Inferior parietal cortex (tissue), 1 donor: Measurements from ENCODE around the gene RNF152.

ENCODE experiments used
- DNase-seq: peaks from one replicate; pipeline ENCODE4 v3.0.0-alpha.2; 2016; ENCODE audit errors: extremely low spot score

Gene RNF152

DNA sequence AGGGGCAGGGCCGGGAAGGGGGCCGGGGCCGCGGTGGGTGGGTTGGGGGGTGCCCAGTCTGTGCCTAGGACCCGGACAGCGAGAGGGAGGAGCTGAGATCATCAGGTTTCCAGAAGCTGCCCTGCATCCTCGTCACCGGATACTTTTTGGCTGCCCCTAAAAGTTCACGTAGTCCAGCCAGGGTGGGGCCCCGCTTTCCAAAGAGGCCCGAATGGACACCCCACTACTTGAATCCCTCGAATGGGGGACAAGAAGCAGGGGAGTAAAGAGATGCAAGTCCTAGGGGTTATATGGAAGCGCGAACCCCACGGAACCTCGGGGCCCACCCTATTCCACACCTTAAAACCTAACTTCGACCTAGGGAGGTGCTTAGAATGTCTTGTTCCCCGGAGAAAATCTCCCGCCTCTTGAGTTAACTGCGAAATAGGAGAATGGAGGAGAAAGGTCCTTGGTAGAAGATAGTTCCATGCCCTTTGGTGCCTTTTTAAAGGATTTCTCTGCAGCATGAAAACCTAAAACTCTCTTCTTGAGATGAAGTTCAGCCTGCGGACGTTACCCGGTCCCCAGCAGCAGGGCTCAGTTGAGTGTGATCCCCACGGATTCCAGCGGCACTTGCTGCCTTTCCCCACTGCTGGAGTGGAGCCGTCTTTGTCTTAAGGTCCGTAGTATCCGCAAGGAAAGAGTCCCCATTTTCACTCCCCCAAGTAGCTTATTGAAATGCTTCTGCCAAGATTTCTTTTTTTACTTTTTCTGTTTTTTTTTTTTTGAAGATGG is 2.1 kb upstream of the RNF152 start:
- no peak for DNase-seq

DNA sequence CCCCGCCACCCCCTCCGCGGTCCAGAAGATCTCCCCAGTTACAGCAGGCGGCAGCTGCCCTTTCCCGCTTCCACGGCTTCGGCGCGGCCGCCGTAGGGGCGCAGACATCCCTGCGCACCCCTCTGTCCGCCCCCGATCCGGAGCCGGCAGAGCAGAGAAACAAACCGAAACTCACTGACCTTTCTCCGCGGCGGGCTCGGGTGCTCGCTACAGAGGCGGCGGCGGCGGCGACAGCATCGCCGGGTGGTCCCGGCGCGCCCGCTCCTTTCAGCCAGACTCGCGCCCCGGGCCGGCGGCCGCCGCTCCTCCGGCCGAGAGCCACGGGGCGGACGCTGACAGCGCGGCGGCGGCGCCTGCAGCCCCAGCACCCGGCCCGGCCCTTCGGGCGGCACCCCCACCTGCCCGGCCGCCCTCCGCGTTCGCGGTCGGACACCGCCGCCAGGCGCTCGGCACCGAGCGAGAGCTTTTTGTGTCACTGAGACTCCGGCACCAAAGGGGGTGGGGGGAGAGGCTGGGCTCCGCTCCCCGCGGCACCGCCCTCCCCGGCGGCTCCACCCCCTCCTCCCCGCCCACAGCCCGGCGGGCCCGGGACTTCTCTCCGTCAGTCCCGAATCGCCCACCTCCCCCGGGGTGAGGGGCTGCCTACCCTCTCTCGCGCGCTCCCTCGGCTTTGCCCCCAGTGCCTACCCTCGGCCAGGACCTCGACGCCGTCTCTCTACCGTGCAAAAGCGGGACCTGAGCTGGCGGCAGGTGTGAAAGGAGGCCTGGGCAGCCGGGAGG is 1.4 kb upstream of the RNF152 start:
- peak; percentile 56 for DNase-seq

DNA sequence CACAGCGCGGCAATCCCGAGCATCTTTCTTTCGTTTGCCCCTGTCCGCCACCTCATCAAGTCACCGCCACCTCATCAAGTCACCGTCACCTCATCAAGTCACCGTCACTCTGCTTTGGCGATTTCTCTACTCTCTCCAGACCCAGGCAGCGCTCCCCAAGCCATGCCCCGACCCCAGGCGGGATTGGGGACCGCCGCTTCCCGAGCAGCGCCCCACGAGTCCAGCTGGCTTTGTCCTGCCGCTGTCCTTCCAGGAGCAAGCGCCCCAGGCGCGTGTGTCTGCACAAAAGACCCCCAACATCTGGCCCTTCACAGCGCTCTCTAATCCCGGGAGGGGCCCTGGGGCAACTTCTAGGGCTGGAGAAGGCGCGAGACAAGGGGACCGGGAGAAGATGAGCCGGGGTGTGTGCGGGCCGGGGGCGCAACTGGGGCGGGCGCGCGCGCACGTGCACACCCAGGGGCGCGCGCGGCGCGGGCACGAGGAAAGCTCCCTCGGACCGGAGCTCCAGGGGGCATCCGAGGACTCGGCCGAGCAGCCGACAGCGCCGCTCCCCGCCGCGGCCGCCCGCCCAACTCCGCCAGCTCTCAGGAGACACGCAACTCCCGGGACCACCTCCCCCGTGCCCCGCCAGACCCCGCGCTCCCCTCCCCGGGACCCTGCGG is 633 bp upstream of the RNF152 start:
- DNase-seq: no peak

DNA sequence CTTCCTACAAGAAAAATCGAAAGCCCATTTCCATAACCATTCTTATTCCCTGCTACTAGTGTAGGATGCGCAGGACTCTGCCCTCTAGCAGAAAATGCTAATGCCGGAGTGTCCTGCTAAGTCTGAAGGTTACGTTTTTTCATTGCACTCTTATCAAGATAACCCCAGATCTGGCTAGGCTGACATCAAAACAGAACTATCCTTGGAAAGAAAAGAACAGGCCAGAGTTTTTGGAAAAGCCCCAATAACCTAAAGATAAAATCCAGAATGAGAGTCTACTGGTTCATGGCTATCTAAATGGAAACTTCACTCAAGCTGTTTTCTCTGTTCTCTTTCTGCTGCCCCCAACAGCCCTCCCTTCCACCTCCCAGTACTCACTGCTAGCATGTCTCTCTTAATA is 913 bp downstream of the RNF152 start:
- no peak for DNase-seq

DNA sequence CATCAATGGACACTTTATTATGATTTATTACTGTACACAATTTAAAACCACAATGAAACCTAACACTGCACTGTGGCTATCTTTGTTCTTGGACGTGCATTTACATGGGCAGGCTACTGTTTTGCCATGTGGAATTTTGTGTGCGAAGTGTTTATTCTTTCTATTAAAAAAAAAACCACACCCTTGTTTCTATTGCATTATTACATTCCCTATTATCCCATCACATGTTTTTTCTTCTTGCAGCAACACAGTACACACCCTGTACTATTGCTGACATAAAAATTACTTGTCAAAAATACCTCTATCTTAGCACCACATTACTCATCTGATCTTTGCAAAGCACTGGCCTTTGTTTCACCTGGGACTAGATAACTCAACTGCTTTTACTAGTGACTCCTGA is 1.5 kb downstream of the RNF152 start:
- DNase-seq: no peak

DNA sequence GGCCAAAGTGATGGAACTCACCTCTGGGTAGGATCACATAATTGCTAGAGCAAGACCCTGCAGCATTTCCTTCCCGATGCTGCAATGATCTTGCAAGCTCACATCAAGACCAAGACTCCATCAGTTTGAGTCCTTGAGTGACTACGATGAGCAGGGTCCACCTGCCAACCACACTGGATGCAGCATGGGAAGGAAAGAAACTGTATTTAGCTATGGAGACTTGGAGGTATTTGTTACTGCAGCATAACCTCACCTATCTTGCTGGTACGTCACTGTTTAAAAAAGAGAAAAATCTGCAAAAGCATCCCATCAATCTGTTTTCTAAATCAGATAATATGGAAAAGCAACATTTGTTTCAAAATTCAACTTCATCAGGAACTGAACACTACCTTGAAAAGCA is 2.5 kb downstream of the RNF152 start:
- no peak for DNase-seq

DNA sequence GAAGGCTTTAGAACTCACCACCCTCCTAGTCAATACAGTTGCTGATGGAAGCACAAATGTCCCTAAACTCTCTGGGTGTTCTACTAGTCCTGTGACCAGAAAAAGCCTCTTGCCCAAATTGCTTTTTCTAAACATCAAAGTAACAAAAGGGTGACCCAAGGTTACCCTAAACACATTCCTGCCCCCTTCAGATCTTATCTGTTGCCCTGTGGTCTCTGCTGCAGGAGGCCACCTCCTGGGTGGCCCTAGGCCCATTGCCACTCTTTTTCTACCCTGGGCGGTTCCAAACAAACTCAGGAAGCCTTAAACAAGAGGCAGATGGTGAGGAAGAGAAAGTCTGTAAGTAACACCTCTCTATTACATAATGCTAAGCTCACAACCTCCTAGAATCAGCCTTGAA is 3.3 kb downstream of the RNF152 start:
- no peak for DNase-seq

DNA sequence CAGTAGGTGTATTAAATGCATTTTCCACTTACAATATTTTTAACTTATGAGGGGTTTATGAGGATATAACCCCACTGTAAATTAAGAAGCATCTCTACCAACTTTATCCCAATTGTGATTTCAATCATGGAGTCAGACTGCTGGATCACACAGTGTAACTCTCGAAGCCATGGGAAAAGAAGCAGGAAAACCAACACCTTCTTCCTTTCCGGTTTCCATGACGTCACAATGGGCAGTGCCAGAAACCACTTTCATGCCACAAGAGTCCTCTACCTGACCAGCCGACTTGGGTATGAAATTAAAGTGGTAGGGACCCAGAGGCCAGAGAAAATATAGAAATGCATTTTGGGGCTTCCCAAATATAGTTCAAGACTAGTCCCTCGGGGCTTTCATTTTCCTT is 4.2 kb downstream of the RNF152 start:
- no peak for DNase-seq

DNA sequence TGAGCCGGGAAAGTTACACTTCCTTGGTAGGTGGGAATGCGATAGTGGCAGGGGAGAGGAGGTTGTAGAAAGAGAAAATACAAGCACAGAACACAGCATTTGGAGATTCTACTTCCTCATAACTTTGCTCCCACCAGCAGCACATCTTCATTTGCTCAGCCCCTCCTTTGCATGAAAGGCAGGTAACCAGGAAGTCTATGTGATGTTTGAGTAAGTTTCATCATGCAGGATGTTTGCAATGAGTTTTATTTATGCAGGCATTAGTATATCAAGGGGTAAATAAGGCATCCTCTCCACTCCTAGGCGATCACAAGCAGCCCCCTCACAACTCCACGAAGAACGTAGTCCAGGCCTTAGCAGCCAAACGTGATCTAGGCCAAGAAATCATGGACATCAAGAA is 5.0 kb downstream of the RNF152 start:
- no peak for DNase-seq

DNA sequence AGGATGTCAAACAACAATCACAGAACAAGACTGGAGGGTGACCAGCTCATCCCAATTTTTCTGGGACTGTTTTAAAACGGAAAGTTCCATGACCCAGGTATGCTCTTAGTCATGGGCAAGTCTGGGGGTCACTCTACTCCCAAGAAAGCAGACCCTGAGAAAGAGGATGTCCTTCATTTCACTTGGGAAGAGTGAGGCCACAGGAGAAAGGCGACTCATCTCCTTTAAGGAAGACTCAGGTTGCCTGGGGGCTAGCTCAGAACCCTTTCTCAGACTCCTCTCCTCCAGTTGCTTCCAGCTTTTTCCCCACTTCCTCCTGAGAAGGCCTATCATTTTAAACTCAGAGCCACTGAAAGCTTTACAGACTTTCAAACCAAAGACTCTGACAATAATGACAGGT is 9.3 kb downstream of the RNF152 start:
- no peak for DNase-seq

DNA sequence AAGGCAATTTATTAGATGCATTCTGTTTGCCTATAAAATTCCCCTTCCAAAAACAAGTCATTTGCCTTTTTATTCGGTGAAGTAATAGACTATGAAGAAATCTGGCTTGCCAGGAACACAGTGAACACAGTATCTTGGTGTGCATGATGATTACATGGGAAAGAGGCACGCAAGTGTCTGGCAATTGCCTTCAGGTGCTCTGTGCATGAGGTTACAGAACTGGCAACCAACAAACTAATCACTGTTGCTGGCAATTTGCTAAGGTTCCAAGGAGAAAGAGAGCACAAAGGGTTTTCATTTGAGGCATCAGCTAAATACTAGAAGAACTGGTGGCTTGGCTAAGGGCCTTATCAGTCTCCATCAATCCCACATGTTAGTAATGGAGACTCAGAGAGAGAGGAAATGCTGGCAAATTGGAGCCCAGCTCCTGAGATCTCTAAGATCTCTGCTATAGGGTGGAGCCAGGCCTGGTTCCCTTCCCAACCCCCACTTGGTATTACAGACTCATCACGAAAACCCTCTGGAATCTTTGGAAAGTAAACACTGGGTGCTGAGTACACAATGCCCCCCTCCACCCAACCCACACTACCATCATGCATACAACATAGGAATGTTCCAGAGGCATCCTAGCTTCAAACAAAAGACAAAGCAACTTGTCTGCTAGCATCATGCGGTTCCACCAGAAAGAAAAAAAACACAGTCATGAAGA is 10.4 kb downstream of the RNF152 start:
- DNase-seq: no peak

DNA sequence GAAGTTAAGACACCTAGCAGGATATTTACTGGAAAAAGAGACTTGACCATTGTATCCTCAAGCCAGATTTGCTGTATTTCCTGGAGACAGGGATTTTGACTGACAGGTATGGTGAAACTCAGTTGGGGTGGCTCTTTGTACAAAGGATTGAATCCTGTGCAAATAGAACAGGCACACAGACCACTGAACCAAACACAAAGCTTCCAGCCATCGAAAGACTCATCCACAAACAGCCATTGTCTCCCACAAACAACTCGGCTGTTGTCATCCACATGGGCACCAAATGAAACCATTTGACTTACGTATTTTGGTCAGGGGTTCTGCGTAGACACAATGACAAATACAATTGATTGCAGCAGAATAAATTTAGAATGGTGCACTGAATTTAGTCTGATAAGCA is 15.9 kb downstream of the RNF152 start:
- peak; percentile 73 for DNase-seq

DNA sequence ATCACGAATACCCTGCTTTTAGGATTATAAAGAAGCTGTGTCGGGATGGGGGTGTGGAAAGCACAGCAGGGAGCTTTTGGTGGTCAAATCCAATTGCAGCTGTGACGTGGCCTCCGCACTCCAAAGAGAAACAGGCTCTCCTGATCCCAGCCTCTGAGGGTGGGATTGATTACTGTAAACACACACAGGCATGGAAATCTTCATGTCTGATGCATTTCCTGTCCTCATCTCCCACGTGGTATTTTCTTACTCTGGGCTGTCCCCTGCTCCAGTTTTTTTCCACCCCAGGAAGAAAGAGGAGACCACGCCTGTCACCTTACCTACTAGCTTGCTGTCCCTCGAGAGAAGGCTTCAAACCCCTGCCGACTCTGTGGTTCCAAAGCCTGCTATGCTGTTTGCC is 22.7 kb downstream of the RNF152 start:
- no peak for DNase-seq

DNA sequence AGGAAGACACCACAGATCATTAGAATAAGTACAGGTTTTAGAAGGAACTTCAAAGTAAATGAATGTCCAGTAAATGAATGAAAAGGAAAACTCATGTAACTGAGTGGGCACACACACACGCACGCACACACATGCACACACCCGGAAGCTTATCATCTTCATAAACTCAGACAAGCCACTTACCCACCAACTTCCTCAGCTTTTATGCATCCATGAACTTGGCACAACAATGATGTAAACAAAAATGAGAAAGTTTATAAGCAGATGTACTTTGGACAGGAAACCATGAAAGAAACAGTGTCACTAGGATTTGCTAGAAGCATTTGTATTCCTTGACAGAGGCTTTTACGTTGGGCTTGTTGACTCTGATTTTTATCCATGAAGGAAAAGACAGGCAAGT is 23.2 kb downstream of the RNF152 start:
- no peak for DNase-seq

DNA sequence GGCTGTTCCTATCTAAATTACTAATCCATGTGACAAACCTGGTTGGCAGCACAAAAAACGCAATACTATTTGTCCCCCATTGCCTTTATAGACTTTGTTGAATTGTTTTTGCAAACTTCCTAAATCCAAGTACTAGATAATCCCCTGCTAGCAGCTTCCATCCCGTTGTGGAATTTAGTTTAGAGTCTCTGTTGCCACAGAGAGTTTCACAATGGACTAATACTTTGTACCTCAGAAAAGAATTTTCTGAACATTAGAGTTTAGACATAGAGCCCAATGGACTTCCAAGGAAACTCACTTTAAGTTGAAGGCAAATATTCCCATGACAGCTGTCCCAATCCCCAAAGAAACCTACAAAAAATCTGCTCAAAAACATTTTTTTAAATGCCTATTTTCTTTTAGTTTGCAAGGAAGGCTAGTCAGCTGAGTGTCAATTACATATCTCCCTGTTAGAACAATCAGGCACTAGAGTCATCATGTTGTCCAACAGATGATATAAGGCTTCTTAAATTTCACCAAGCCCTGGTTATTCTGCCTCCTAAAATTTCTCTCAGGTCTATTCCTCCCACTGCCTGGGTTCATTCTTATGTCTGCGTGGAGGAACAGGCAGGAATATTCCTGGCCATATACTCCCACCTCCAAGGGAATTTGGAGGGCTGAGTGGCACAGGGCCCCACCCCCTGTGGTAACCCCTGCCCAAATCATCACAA is 27.2 kb downstream of the RNF152 start:
- DNase-seq: no peak

DNA sequence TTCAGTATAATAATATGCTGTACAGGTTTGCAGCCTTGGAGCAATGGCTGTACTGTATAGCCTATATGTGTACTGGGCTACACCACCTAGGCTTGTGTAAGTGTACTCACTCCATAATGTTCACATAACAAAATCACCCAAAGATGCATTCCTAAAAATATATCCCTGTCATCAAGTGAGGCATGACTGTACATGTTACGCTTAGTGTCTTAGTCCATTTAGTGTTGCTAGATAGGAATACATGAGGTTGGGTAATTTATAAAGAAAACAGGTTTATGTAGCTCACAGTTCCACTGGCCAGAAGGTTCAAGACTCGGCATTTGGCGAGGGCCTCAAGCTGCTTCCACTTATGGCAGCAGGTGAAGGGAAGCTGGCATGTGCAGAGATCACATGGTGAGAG is 31.4 kb downstream of the RNF152 start:
- no peak for DNase-seq

DNA sequence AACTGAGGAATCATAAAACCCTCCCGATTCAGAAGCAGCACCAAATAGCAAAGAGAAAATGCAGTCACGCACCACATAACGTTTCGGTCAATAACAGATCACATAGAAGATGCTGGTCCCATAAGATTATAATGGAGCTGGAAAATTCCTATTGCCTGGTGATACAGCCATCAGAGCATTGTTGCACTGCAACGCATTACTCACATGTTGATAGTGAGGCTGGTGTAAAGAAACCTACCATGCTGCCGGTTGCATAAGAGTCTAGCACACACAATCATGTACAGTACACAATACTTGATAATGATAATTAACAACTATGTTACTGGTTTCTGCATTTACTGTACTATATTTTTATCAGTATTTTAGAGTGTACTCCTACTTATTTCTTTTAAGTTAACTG is 32.5 kb downstream of the RNF152 start:
- no peak for DNase-seq

DNA sequence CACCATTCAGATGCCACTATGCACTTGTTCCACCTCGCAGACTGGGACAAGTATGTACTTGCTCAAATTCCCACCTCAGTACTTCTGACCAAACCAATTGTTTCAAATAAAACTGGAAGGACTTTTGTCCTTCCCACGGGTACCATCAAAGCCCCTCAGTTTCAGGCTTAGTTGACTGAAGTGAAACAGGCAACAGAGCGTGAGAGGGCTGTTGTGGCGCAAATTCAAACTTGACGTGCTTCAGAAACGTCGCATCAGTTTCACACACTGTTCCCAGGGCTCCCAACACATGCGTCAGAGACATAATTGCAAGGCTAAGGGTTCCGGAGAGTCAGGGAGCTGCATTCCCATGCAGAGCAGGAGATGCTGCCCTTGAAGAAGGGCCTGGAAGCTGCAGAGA is 33.7 kb downstream of the RNF152 start:
- no peak for DNase-seq

DNA sequence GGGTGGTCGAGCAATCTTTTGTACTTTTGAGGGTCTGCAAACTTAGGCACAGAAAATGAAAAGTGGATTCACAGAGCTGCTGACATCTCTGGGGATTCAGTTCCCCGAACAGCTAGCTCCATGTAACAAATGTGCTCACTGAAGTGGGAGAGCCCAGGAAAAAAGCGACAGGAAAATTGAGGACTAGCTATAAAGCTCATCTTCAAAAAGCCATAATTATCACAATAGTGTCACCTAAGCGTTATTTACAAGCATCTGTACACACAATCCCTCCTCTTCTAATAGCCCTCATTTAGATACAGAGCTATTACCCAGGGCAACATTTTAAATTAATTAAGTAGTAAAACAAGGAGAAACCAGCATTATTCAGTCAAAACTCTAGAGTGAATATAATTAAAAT is 36.1 kb downstream of the RNF152 start:
- DNase-seq: no peak

DNA sequence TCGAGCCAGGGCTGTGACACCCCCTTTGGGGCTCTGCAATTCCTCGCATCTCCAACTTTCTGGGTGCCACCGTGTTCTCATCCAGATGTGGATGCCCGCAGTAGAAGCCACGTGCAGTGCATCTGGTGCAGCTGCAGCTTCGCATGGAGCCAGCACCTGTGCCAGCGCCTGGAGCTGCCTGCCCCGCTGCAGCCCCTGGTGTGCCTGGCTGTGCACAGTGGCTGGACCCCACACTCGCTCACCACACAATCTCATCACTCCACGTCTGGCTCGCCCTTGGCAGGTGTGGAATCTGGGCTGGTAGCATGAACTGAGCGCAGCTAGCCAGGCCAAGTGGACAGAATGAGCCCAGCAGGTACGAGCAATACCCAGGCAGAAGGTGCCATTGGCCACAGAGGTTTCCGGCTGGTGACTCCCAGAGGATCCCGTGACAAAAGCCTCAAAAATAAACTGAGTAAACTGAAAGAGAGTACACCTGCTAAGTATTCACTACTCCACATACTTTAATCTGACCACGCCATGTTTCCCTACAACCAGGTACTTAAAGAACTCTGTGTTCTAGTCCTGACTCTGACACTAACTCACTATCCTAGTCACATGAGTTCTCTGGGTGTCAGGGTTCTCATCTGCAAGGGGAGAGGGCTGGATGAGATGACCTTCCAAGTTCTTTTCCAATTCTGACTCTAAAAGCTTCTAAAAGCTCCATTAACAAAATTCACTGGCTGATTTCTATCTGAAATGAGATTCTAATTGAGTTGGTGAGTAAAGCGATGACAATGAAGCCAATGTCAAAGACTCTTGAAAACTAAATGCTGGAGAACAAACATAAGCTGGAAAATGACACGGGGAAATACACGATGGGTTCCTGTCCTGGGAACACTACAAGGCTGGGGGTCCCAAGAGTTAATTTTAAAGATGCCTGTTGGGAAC is 37.1 kb downstream of the RNF152 start:
- DNase-seq: no peak
